KMS-11 (cell line): ENCODE data around the gene RBFOX2.

Experiments used
- H2AFZ ChIP-seq: fragments of 200-600 bp; sonication (generic); 2 replicates; pipeline ENCODE4 v1.6.1; 2016; ENCODE audit warnings: antibody characterized with exemption, mixed run types, low read depth
- H3K27ac ChIP-seq: fragments of 200-600 bp; sonication (generic); 2 replicates; pipeline ENCODE4 v1.6.1; 2016; ENCODE audit warnings: mild to moderate bottlenecking, mixed run types
- H3K27me3 ChIP-seq: fragments of 200-600 bp; sonication (generic); 2 replicates; pipeline ENCODE4 v1.6.1; 2017; ENCODE audit warnings: mild to moderate bottlenecking, low read depth, mixed run types, moderate library complexity; ENCODE audit not compliant: insufficient read depth
- H3K36me3 ChIP-seq: fragments of 200-600 bp; sonication (generic); 2 replicates; pipeline ENCODE4 v1.6.1; 2017; ENCODE audit warnings: mild to moderate bottlenecking, mixed run types; ENCODE audit not compliant: insufficient read depth
- H3K4me1 ChIP-seq: fragments of 200-600 bp; sonication (generic); 2 replicates; pipeline ENCODE4 v1.6.1; 2016; ENCODE audit warnings: mild to moderate bottlenecking, low read depth, mixed run types; ENCODE audit not compliant: poor library complexity, severe bottlenecking
- H3K4me2 ChIP-seq: fragments of 200-600 bp; sonication (generic); 2 replicates; pipeline ENCODE4 v1.7.0; 2016; ENCODE audit warnings: mild to moderate bottlenecking, mixed run types
- H3K4me3 ChIP-seq: fragments of 200-600 bp; sonication (generic); IDR thresholded peaks from 2 replicates; pipeline ENCODE4 v1.6.1; 2017; ENCODE audit warnings: low read depth, low read length, mixed read lengths; ENCODE audit not compliant: insufficient read depth
- H3K79me2 ChIP-seq: fragments of 200-600 bp; sonication (generic); 2 replicates; pipeline ENCODE4 v1.6.1; 2016; ENCODE audit warnings: low read depth, mixed run types; ENCODE audit not compliant: insufficient read depth
- H3K9ac ChIP-seq: fragments of 200-600 bp; sonication (generic); 2 replicates; pipeline ENCODE4 v1.6.1; 2016; ENCODE audit warnings: mild to moderate bottlenecking, mixed run types
- H4K20me1 ChIP-seq: fragments of 200-600 bp; sonication (generic); 2 replicates; pipeline ENCODE4 v1.6.1; 2016; ENCODE audit warnings: mild to moderate bottlenecking, mixed run types; ENCODE audit not compliant: insufficient read depth
- CTCF ChIP-seq: fragments of 200-600 bp; sonication (generic); conservative IDR thresholded peaks from 2 replicates; pipeline ENCODE4 v1.6.1; 2017; ENCODE audit warnings: low read depth, mild to moderate bottlenecking, antibody characterized with exemption, low read length, moderate library complexity, mixed read lengths

The RBFOX2 gene

GRCh38 chr22:36027935-36028645 lies 534 bp downstream of the RBFOX2 start:
- H3K4me1 ChIP-seq, result peaks cover 15% of the 10 kb centered on the region
- H3K36me3 ChIP-seq, result no peaks in the 10 kb centered on the region
- H3K9ac ChIP-seq, result peak overlapping the region; percentile 14; the same call in 1 of the 2 replicates
- peak overlapping the region; percentile 80 for H2AFZ ChIP-seq
- H3K27me3 ChIP-seq, result no peaks in the 10 kb centered on the region
- H3K4me2 ChIP-seq, result peak overlapping the region; percentile 56
- no peak for TF ChIP-seq CTCF
- no peak overlapping the region for H3K27ac ChIP-seq
- no peaks in the 10 kb centered on the region for H4K20me1 ChIP-seq
- H3K4me3 ChIP-seq, result no peak overlapping the region
- H3K79me2 ChIP-seq, result no peaks in the 10 kb centered on the region

- no peak overlapping the region for H3K27ac ChIP-seq
Observed at GRCh38 chr22:36027579-36027934, 1.1 kb downstream of the RBFOX2 start.

GRCh38 chr22:36026741-36027140 lies 1.9 kb downstream of the RBFOX2 start:
- no peak for TF ChIP-seq CTCF
- Histone ChIP-seq H3K79me2 (no peaks in the 10 kb centered on the region), H3K9ac (no peak overlapping the region), H3K4me1 (peaks cover 15% of the 10 kb centered on the region), H4K20me1 (no peaks in the 10 kb centered on the region), H3K27ac (no peak overlapping the region), H3K36me3 (no peaks in the 10 kb centered on the region), H2AFZ (no peak overlapping the region), H3K27me3 (no peaks in the 10 kb centered on the region), H3K4me2 (peak overlapping the region; percentile 56; the same call in 1 of the 2 replicates), H3K4me3 (no peak overlapping the region)

More at GRCh38 chr22:36027579-36027934, 1.1 kb downstream of the RBFOX2 start:
- Histone ChIP-seq H3K27me3 (no peaks in the 10 kb centered on the region), H3K36me3 (no peaks in the 10 kb centered on the region), H2AFZ (peak overlapping the region; percentile 80), H4K20me1 (no peaks in the 10 kb centered on the region), H3K4me1 (peaks cover 15% of the 10 kb centered on the region), H3K4me3 (no peak overlapping the region), H3K4me2 (peak overlapping the region; percentile 56), H3K9ac (peak overlapping the region; percentile 14; the same call in 1 of the 2 replicates), H3K79me2 (no peaks in the 10 kb centered on the region)
- no peak for TF ChIP-seq CTCF

- no peak overlapping the region for H3K27ac ChIP-seq
- H3K4me3 ChIP-seq, result no peak overlapping the region
- H3K4me1 ChIP-seq, result peaks cover 11% of the 10 kb centered on the region
- H3K4me2 ChIP-seq, result no peak overlapping the region
- no peaks in the 10 kb centered on the region for H3K79me2 ChIP-seq
- no peaks in the 10 kb centered on the region for H3K36me3 ChIP-seq
- H3K27me3 ChIP-seq, result no peaks in the 10 kb centered on the region
- no peak for TF ChIP-seq CTCF
- no peaks in the 10 kb centered on the region for H4K20me1 ChIP-seq
- no peak overlapping the region for H3K9ac ChIP-seq
- H2AFZ ChIP-seq, result no peak overlapping the region
Observed at GRCh38 chr22:36022697-36023096, 5.9 kb downstream of the RBFOX2 start.
